Mucosa of stomach (tissue), 1 donor: ENCODE data around the gene TMEM82.

Source experiments
- H3K27me3 ChIP-seq: one replicate; pipeline ENCODE4 v1.7.0; 2013; ENCODE audit warnings: mild to moderate bottlenecking, low read length; ENCODE audit not compliant: control insufficient read depth, insufficient read depth
- H3K36me3 ChIP-seq: one replicate; pipeline ENCODE4 v1.7.0; 2013; ENCODE audit warnings: low read length; ENCODE audit not compliant: control insufficient read depth, insufficient read depth
- H3K4me1 ChIP-seq: one replicate; pipeline ENCODE4 v1.7.0; 2013; ENCODE audit warnings: mild to moderate bottlenecking, low read length; ENCODE audit not compliant: control insufficient read depth, insufficient read depth
- H3K4me3 ChIP-seq: one replicate; pipeline ENCODE4 v1.7.0; 2013; ENCODE audit warnings: low read length
- H3K9ac ChIP-seq: one replicate; pipeline ENCODE4 v1.7.0; 2013; ENCODE audit warnings: mild to moderate bottlenecking, low read length, moderate library complexity
- H3K9me3 ChIP-seq: one replicate; pipeline ENCODE4 v1.7.0; 2013; ENCODE audit warnings: mild to moderate bottlenecking, low read length, moderate library complexity; ENCODE audit not compliant: control insufficient read depth
- donor health status: Pancreatic carcinoma.

Gene TMEM82

GRCh38 chr1:15740924-15741850 is 1.1 kb upstream of the TMEM82 start:
- no peaks in the 10 kb centered on the region for H3K27me3 ChIP-seq
- no peaks in the 10 kb centered on the region for H3K9me3 ChIP-seq
- no peak overlapping the region for H3K4me3 ChIP-seq
- peak overlapping the region; percentile 3 for H3K9ac ChIP-seq
- peaks cover 38% of the 10 kb centered on the region for H3K4me1 ChIP-seq
- H3K36me3 ChIP-seq = no peaks in the 10 kb centered on the region

GRCh38 chr1:15744122-15744679 is 1.9 kb downstream of the TMEM82 start:
- peaks cover 20% of the 10 kb centered on the region for H3K4me1 ChIP-seq
- H3K27me3 ChIP-seq = no peaks in the 10 kb centered on the region
- no peak overlapping the region for H3K9ac ChIP-seq
- no peaks in the 10 kb centered on the region for H3K36me3 ChIP-seq
- no peaks in the 10 kb centered on the region for H3K9me3 ChIP-seq
- no peak overlapping the region for H3K4me3 ChIP-seq

- H3K9me3 ChIP-seq = no peaks in the 10 kb centered on the region
- H3K36me3 ChIP-seq = no peaks in the 10 kb centered on the region
- no peaks in the 10 kb centered on the region for H3K27me3 ChIP-seq
- no peak overlapping the region for H3K9ac ChIP-seq
- peaks cover 3% of the 10 kb centered on the region for H3K4me1 ChIP-seq
- no peak overlapping the region for H3K4me3 ChIP-seq
These were observed 5.1 kb downstream of the TMEM82 start for GRCh38 chr1:15747378-15747777.

GRCh38 chr1:15748264-15748663 is 6.0 kb downstream of the TMEM82 start:
- Histone ChIP-seq H3K36me3 (no peaks in the 10 kb centered on the region), H3K4me3 (no peak overlapping the region), H3K27me3 (no peaks in the 10 kb centered on the region), H3K9me3 (no peaks in the 10 kb centered on the region), H3K9ac (no peak overlapping the region), H3K4me1 (no peaks in the 10 kb centered on the region)

GRCh38 chr1:15748690-15749398 is 6.5 kb downstream of the TMEM82 start:
- Histone ChIP-seq H3K27me3 (no peaks in the 10 kb centered on the region), H3K36me3 (no peaks in the 10 kb centered on the region), H3K9ac (no peak overlapping the region), H3K4me3 (no peak overlapping the region), H3K9me3 (no peaks in the 10 kb centered on the region), H3K4me1 (no peaks in the 10 kb centered on the region)

GRCh38 chr1:15749399-15750291 is 7.3 kb downstream of the TMEM82 start:
- Histone ChIP-seq H3K9ac (no peak overlapping the region), H3K4me1 (no peaks in the 10 kb centered on the region), H3K36me3 (no peaks in the 10 kb centered on the region), H3K4me3 (no peak overlapping the region), H3K9me3 (no peaks in the 10 kb centered on the region), H3K27me3 (no peaks in the 10 kb centered on the region)

GRCh38 chr1:15750924-15751323 is 8.6 kb downstream of the TMEM82 start:
- no peak overlapping the region for H3K9ac ChIP-seq
- H3K9me3 ChIP-seq = no peaks in the 10 kb centered on the region
- no peaks in the 10 kb centered on the region for H3K36me3 ChIP-seq
- H3K27me3 ChIP-seq = no peaks in the 10 kb centered on the region
- no peak overlapping the region for H3K4me3 ChIP-seq
- H3K4me1 ChIP-seq = peaks cover 8% of the 10 kb centered on the region

GRCh38 chr1:15751717-15752116 is 9.4 kb downstream of the TMEM82 start:
- H3K4me1 ChIP-seq = peaks cover 10% of the 10 kb centered on the region
- no peaks in the 10 kb centered on the region for H3K9me3 ChIP-seq
- H3K4me3 ChIP-seq = no peak overlapping the region
- no peak overlapping the region for H3K9ac ChIP-seq
- peaks cover 4% of the 10 kb centered on the region for H3K27me3 ChIP-seq
- no peaks in the 10 kb centered on the region for H3K36me3 ChIP-seq

GRCh38 chr1:15753776-15754175 is 11.5 kb downstream of the TMEM82 start:
- peaks cover 14% of the 10 kb centered on the region for H3K4me1 ChIP-seq
- H3K9ac ChIP-seq = no peak overlapping the region
- H3K4me3 ChIP-seq = no peak overlapping the region
- no peaks in the 10 kb centered on the region for H3K9me3 ChIP-seq
- no peaks in the 10 kb centered on the region for H3K36me3 ChIP-seq
- H3K27me3 ChIP-seq = peaks cover 10% of the 10 kb centered on the region

- no peaks in the 10 kb centered on the region for H3K9me3 ChIP-seq
- no peaks in the 10 kb centered on the region for H3K36me3 ChIP-seq
- peak overlapping the region; percentile 51 for H3K9ac ChIP-seq
- peaks cover 23% of the 10 kb centered on the region for H3K4me1 ChIP-seq
- no peak overlapping the region for H3K4me3 ChIP-seq
- H3K27me3 ChIP-seq = peaks cover 17% of the 10 kb centered on the region
These were observed 12.8 kb downstream of the TMEM82 start for GRCh38 chr1:15755021-15755645.

GRCh38 chr1:15755646-15756040 is 13.3 kb downstream of the TMEM82 start:
- peaks cover 17% of the 10 kb centered on the region for H3K27me3 ChIP-seq
- peaks cover 28% of the 10 kb centered on the region for H3K4me1 ChIP-seq
- no peak overlapping the region for H3K4me3 ChIP-seq
- H3K36me3 ChIP-seq = no peaks in the 10 kb centered on the region
- H3K9ac ChIP-seq = peak overlapping the region; percentile 51
- no peaks in the 10 kb centered on the region for H3K9me3 ChIP-seq
